Left cardiac atrium (tissue), 4 donors: ENCODE results near the gene H1-8. TPM values are rescaled to one million over a fixed set of nuclear protein-coding genes. Genes with fewer than 3 reads are reported as not detected.
"Not testable (repeated sequence)": the region's sequence is repeated elsewhere in the genome, so short reads cannot be mapped to it uniquely, and the experiment has no call there.

Source experiments
- ATAC-seq, 2 donors: fragments of 200-7000 bp; cut with Tn5 transposase; one replicate each; pipeline ENCODE4 v1.9.1; 2020; ENCODE audit warnings: mild to moderate bottlenecking in 2 of 2, moderate library complexity in 2 of 2
- DNase-seq: peaks from one replicate; pipeline ENCODE4 v3.0.0-alpha.2; 2020
- intact Hi-C, 2 donors: fragments of 100-400 bp; cut with DNase I; formaldehyde crosslinking; loops; one replicate each; pipeline versions ENCODE4 v1.14.1 to v1.15.1; 2022 to 2023
- total RNA-seq, 2 donors: library from RNA; stranded (reverse); fragmentation: NEBNext Ultra II Directional; extraction: Animal tissue kit (Norgen Biotek cat#: 25700); gene quantifications; one replicate each; pipeline ENCODE4 v1.2.1, GENCODE V29; 2021
- donor health status: DM: no; HTN: yes; CAD: no.
- donor health status: DM: no; HTN: yes; CAD: no; lungs with severe emphysema.
- donor health status: DM: yes; HTN: yes; CAD: no.
- donor health status: Dilated cardiomyopathy.

H1-8 gene
- total RNA-seq, 2 donors from 2014 or later: not detected

DNA sequence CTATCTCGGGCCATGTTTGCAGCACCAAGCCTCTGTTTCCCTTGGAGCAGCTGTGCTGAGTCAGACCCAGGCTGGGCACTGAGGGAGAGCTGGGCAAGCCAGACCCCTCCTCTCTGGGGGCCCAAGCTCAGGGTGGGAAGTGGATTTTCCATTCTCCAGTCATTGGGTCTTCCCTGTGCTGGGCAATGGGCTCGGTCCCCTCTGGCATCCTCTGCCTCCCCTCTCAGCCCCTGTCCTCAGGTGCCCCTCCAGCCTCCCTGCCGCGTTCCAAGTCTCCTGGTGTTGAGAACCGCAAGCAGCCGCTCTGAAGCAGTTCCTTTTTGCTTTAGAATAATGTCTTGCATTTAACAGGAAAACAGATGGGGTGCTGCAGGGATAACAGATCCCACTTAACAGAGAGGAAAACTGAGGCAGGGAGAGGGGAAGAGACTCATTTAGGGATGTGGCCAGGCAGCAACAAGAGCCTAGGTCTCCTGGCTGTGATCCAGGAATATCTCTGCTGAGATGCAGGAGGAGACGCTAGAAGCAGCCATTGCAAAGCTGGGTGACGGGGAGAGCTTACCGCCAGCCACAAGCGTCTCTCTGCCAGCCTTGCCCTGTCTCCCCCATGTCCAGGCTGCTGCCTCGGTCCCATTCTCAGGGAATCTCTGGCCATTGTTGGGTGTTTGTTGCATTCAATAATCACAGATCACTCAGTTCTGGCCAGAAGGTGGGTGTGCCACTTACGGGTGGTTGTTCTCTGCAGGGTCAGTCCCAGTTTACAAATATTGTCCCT, 13.4 kb upstream of the H1-8 start:
- no peak for ATAC-seq
- DNase-seq: no peak
- intact Hi-C loops: no loop called here

- ATAC-seq: no peak
- no peak for DNase-seq
- intact Hi-C loops: no loop called here
Observed at GRCh38 chr3:129530251-129530791, 12.7 kb upstream of the H1-8 start.

- DNase-seq (no peak), ATAC-seq (no peak)
- intact Hi-C loops: no loop called here
Observed at GRCh38 chr3:129530821-129531220, 12.2 kb upstream of the H1-8 start.

DNA sequence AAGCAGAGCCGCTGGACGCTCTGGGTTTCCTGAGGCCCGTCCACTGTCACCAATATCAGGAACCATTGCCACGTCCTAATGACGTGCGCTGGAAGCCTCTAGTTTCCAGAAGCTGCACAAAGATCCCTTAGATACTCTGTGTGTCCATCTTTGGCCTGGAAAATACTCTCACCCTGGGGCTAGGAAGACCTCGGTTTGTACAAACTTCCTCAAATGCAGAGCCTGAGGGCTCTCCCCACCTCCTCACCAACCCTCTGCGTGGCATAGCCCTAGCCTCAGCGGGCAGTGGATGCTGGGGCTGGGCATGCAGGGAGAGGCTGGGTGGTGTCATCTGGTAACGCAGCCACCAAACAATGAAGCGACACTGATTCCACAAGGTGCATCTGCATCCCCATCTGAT, 11.3 kb upstream of the H1-8 start:
- DNase-seq: no peak
- intact Hi-C loops: no loop called here
- ATAC-seq: no peak

DNA sequence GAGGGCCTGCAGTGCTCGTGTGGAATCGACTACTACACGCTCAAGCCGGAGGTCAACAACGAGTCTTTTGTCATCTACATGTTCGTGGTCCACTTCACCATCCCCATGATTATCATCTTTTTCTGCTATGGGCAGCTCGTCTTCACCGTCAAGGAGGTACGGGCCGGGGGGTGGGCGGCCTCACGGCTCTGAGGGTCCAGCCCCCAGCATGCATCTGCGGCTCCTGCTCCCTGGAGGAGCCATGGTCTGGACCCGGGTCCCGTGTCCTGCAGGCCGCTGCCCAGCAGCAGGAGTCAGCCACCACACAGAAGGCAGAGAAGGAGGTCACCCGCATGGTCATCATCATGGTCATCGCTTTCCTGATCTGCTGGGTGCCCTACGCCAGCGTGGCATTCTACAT, 10.7 kb upstream of the H1-8 start:
- no peak for ATAC-seq
- intact Hi-C loops: no loop called here

DNA sequence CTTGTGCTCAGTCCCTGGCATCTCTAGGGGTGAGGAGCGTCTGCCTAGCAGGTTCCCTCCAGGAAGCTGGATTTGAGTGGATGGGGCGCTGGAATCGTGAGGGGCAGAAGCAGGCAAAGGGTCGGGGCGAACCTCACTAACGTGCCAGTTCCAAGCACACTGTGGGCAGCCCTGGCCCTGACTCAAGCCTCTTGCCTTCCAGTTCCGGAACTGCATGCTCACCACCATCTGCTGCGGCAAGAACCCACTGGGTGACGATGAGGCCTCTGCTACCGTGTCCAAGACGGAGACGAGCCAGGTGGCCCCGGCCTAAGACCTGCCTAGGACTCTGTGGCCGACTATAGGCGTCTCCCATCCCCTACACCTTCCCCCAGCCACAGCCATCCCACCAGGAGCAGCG, 9.6 kb upstream of the H1-8 start:
- no peak for DNase-seq
- intact Hi-C loops: no loop called here
- no peak for ATAC-seq

More for the DNA sequence above, 10.7 kb upstream of the H1-8 start:
- DNase-seq: no peak

- ATAC-seq (no peak), DNase-seq (no peak)
- intact Hi-C loops: no loop called here
Observed at GRCh38 chr3:129534428-129535027, 8.4 kb upstream of the H1-8 start.

DNA sequence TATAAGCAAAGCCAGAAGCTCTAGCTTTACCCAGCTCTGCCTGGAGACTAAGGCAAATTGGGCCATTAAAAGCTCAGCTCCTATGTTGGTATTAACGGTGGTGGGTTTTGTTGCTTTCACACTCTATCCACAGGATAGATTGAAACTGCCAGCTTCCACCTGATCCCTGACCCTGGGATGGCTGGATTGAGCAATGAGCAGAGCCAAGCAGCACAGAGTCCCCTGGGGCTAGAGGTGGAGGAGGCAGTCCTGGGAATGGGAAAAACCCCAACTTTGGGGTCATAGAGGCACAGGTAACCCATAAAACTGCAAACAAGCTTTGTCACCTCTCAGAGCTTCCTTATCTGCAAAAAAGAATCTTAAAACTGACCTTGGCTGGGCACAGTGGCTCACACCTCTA, 7.9 kb upstream of the H1-8 start:
- ATAC-seq (no peak), DNase-seq (no peak)
- intact Hi-C loops: no loop called here

DNA sequence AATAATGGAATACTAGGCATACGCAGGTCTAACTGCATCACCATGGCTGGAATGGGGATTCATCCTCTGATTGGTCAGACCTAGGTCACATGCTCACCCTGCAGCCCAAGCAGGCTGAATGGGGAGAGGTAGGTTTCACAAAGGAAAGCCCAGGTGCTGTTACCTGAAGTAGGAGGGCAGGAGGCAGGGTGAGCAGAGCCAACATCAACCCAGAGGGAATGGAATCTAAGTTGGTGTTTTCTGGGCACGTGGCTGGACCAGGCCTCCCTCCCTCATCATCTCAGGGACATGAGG, 6.7 kb upstream of the H1-8 start:
- intact Hi-C loops: no loop called here
- no peak for ATAC-seq
- DNase-seq: no peak

DNA sequence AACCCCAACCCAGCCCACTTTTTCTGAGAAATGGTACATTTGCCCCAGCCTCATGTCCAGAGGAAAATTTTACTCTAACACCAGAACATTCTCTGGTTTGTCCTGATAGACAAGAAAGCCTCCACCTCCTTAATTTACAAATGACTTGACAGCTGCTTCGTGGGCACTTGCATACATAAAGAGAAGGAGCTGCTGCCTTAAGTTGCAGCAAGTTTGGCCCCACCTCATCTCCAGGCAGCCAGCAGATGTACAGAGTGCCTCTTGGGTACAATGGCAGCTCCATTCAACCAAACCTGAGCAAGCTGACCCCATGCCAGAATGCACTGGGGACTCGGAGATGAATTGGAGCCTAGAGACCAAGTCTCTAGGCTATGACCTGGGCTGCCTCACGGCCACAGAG, 6.2 kb upstream of the H1-8 start:
- intact Hi-C loops: no loop called here
- ATAC-seq (no peak), DNase-seq (no peak)

DNA sequence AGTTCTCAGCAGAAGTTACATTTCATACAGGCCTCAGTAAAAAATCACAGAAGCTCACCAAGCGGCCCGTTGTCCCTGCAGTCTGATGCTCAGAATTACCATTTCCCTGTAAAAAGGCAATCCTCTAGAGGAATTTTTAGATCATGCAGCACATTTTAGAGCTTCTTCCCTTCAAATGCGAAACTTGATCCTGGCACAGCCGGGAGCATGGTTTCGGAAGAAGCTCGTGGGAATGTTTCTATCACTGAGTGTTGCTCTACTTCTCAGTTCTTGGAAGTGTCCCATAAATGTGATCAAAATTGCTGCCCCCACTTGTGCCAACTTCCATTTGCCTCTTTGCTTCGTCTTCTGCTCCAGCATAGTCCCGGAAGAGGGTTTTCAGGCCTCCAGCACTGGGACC, 3.8 kb upstream of the H1-8 start:
- intact Hi-C loops: no loop called here
- no peak for DNase-seq
- no peak for ATAC-seq

- ATAC-seq (no peak), DNase-seq (no peak)
- intact Hi-C loops: loop anchor here in 1 of 2 donors (5.0 kb wide), 1 partner anchor 34 kb away; no protein-coding TSS in a partner anchor
Observed at GRCh38 chr3:129540776-129541516, 2.0 kb upstream of the H1-8 start.

DNA sequence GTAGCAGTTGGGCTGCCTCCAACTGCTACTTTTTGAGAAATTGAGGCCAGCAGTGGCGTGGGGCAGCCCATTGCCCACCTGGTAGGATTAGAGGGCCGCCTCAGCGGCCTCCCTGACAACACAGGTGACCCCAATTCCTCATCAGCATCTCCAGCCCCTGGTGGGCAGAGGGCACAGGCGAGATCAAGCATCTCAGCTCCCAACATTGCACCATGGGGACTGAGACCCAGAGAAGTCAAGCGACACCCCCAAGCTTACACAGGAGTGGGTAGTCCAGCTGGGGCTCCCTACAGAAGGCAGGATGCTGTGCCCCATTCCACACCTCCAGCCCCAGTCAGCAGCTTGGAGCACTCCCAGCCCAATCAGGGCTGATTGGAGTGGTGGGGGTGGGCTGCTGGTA, 228 bp upstream of the H1-8 start:
- DNase-seq: no peak
- no peak for ATAC-seq
- intact Hi-C loops: loop anchor here in 1 of 2 donors (5.0 kb wide), 1 partner anchor 35 kb away; no protein-coding TSS in a partner anchor

DNA sequence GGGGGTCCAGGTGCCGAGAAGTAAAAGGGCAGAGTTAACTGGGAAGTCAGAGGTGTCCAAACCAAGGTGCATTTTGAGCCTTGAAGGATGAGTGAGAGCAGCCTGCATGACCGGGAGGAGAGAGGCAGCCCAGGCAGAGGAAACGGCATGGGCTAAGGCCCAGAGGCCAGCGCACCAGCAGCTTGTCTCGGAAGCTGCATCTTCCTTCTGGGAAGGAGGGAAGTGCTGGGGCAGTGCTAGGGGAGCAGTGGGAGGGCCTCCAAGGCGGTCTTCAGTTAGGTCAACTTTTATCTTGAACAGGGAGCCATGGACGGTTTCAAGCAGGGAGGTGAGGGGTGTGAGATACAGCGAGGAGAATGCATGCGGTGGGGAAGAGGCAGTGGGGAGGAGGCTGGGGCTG, 1.0 kb downstream of the H1-8 start:
- ATAC-seq (no peak), DNase-seq (no peak)
- intact Hi-C loops: loop anchor here in 1 of 2 donors (5.0 kb wide), 1 partner anchor 37 kb away; no protein-coding TSS in a partner anchor

GRCh38 chr3:129545951-129546350, 3.0 kb downstream of the H1-8 start:
- intact Hi-C loops, ATAC-seq, DNase-seq: not testable (repeated sequence)

DNA sequence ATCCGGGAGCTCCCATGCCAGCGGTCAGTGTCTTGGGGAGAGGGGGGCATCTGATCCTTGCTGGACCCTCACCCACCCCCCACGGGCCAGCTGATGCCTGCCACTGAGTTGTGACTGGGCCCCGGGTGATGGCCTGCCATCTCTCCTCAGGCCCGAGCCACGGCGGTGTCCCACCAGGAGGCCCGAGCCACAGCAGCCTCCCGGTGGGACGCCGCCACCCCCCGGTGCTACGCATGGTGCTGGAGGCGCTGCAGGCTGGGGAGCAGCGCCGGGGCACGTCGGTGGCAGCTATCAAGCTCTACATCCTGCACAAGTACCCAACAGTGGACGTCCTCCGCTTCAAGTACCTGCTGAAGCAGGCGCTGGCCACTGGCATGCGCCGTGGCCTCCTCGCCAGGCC, 4.3 kb downstream of the H1-8 start:
- intact Hi-C loops: no loop called here
- DNase-seq (no peak), ATAC-seq (no peak)

- DNase-seq (no peak), ATAC-seq (no peak)
- intact Hi-C loops: no loop called here
Observed at GRCh38 chr3:129548104-129548965, 5.4 kb downstream of the H1-8 start.

DNA sequence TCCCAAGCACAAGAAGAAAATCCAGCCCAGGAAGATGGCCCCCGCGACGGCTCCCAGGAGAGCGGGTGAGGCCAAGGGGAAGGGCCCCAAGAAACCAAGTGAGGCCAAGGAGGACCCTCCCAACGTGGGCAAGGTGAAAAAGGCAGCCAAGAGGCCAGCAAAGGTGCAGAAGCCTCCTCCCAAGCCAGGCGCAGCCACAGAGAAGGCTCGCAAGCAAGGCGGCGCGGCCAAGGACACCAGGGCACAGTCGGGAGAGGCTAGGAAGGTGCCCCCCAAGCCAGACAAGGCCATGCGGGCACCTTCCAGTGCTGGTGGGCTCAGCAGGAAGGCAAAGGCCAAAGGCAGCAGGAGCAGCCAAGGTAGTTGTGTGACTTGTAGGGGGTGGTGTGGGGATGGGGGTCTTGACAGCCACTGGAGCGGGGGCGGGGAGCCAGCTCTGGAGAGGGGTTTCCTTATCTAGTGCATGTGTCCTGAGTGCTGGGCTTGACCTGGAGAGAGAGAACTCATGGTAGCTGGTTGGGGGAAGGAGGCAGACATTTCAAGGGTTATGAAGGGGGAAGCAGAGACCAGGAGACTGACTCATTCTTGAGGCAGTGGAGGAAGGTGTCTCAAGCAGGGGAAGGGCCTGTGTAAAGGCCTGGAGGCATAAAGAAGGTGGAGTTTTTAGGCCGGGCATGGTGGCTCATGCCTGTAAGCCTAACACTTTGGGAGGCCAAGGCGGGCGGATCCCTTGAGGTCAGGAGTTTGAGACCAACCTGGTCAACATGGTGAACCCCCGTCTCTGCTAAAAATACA, 6.2 kb downstream of the H1-8 start:
- intact Hi-C loops: no loop called here
- DNase-seq: no peak
- ATAC-seq: no peak

DNA sequence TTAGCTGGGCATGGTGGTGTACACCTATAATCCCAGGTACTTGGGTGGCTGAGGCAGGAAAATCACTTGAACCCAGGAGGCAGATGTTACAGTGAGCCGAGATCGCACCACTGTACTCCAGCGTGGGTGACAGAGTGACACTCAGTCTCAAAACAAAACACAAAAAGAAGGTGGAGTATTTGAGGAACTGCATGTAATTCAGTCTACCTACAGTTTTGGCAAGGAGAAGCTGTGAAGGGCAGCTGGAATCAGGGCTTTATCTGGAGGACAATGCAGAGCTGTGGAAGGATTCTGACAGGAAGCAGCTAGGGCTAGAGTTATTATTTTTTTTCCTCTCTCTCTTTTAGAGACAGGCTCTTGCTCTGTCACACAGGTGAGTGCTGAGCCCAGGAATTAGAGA, 6.8 kb downstream of the H1-8 start:
- intact Hi-C loops: no loop called here
- ATAC-seq (no peak), DNase-seq (no peak)
